ENCODE results near the gene CYP51A1. TPM values are rescaled to one million over a fixed set of nuclear protein-coding genes. Genes with fewer than 3 reads are reported as not detected.
"Not testable (repeated sequence)": the region's sequence is repeated elsewhere in the genome, so short reads cannot be mapped to it uniquely, and the experiment has no call there.

CYP51A1 gene
- total and polyA plus RNA-seq, 4 donors: 124 to 402 (median 164) TPM

GRCh38 chr7:92131764-92132330 lies 2.4 kb downstream of the CYP51A1 start:
- no peak overlapping the region for H3K4me3 ChIP-seq (ENCODE audit: low read depth, low read length)
- peaks cover 8% of the 10 kb centered on the region for H3K36me3 ChIP-seq (ENCODE audit: control insufficient read depth, insufficient read depth, low read length)
- no peaks in the 10 kb centered on the region for H3K27me3 ChIP-seq (ENCODE audit: control insufficient read depth, insufficient read depth, low read length)
- no peak for DNase-seq (ENCODE audit: low read depth in 4 of 6, low spot score in 6 of 6)
- no CpG with 5 or more reads among the region's 4 CpGs for WGBS (ENCODE audit: insufficient coverage)
- no peaks in the 10 kb centered on the region for H3K9me3 ChIP-seq (ENCODE audit: control insufficient read depth, insufficient read depth, low read length)
- H3K4me1 ChIP-seq (ENCODE audit: control insufficient read depth, insufficient read depth, low read length): peaks cover 8% of the 10 kb centered on the region
- no peak overlapping the region for H3K27ac ChIP-seq (ENCODE audit: low read depth, low read length)

- H3K27ac ChIP-seq (ENCODE audit: low read depth, low read length): no peak overlapping the region
- DNase-seq (ENCODE audit: low read depth in 4 of 6, low spot score in 6 of 6): no peak
- peaks cover 8% of the 10 kb centered on the region for H3K36me3 ChIP-seq (ENCODE audit: control insufficient read depth, insufficient read depth, low read length)
- peaks cover 8% of the 10 kb centered on the region for H3K4me1 ChIP-seq (ENCODE audit: control insufficient read depth, insufficient read depth, low read length)
- H3K4me3 ChIP-seq (ENCODE audit: low read depth, low read length): no peak overlapping the region
- no peaks in the 10 kb centered on the region for H3K27me3 ChIP-seq (ENCODE audit: control insufficient read depth, insufficient read depth, low read length)
- H3K9me3 ChIP-seq (ENCODE audit: control insufficient read depth, insufficient read depth, low read length): no peaks in the 10 kb centered on the region
- WGBS (ENCODE audit: insufficient coverage): 67% methylated on average over 5 of the region's 5 CpGs
Observed at GRCh38 chr7:92131093-92131492, 3.2 kb downstream of the CYP51A1 start.

GRCh38 chr7:92121681-92122080 lies 12.6 kb downstream of the CYP51A1 start:
- Histone ChIP-seq H3K27me3 (ENCODE audit: control insufficient read depth, insufficient read depth, low read length) (no peaks in the 10 kb centered on the region), H3K36me3 (ENCODE audit: control insufficient read depth, insufficient read depth, low read length) (peaks cover 23% of the 10 kb centered on the region), H3K27ac (ENCODE audit: low read depth, low read length) (no peak overlapping the region), H3K4me1 (ENCODE audit: control insufficient read depth, insufficient read depth, low read length) (no peaks in the 10 kb centered on the region), H3K4me3 (ENCODE audit: low read depth, low read length) (no peak overlapping the region), H3K9me3 (ENCODE audit: control insufficient read depth, insufficient read depth, low read length) (peaks cover 2% of the 10 kb centered on the region)
- DNase-seq (ENCODE audit: low read depth in 4 of 6, low spot score in 6 of 6): no peak

GRCh38 chr7:92119213-92119759 lies 15.0 kb downstream of the CYP51A1 start:
- no peak for DNase-seq (ENCODE audit: low read depth in 4 of 6, low spot score in 6 of 6)
- 70% methylated on average over 1 of the region's 1 CpG for WGBS (ENCODE audit: insufficient coverage)
- Histone ChIP-seq H3K9me3 (ENCODE audit: control insufficient read depth, insufficient read depth, low read length) (peaks cover 2% of the 10 kb centered on the region), H3K4me3 (ENCODE audit: low read depth, low read length) (no peak overlapping the region), H3K4me1 (ENCODE audit: control insufficient read depth, insufficient read depth, low read length) (no peaks in the 10 kb centered on the region), H3K27me3 (ENCODE audit: control insufficient read depth, insufficient read depth, low read length) (no peaks in the 10 kb centered on the region), H3K27ac (ENCODE audit: low read depth, low read length) (no peak overlapping the region), H3K36me3 (ENCODE audit: control insufficient read depth, insufficient read depth, low read length) (peaks cover 17% of the 10 kb centered on the region)

- H3K4me3 ChIP-seq (ENCODE audit: low read depth, low read length): no peak overlapping the region
- no peak overlapping the region for H3K27ac ChIP-seq (ENCODE audit: low read depth, low read length)
- peaks cover 14% of the 10 kb centered on the region for H3K36me3 ChIP-seq (ENCODE audit: control insufficient read depth, insufficient read depth, low read length)
- no peak for DNase-seq (ENCODE audit: low read depth in 4 of 6, low spot score in 6 of 6)
- peaks cover under 1% of the 10 kb centered on the region for H3K9me3 ChIP-seq (ENCODE audit: control insufficient read depth, insufficient read depth, low read length)
- H3K27me3 ChIP-seq (ENCODE audit: control insufficient read depth, insufficient read depth, low read length): no peaks in the 10 kb centered on the region
- no peaks in the 10 kb centered on the region for H3K4me1 ChIP-seq (ENCODE audit: control insufficient read depth, insufficient read depth, low read length)
- no CpG with 5 or more reads among the region's 3 CpGs for WGBS (ENCODE audit: insufficient coverage)
Observed at GRCh38 chr7:92116949-92117348, 17.3 kb downstream of the CYP51A1 start.

GRCh38 chr7:92115821-92116220 lies 18.5 kb downstream of the CYP51A1 start:
- H3K4me3 ChIP-seq (ENCODE audit: low read depth, low read length): no peak overlapping the region
- 96% methylated on average over 3 of the region's 5 CpGs for WGBS (ENCODE audit: insufficient coverage)
- H3K4me1 ChIP-seq (ENCODE audit: control insufficient read depth, insufficient read depth, low read length): no peaks in the 10 kb centered on the region
- no peaks in the 10 kb centered on the region for H3K9me3 ChIP-seq (ENCODE audit: control insufficient read depth, insufficient read depth, low read length)
- H3K27ac ChIP-seq (ENCODE audit: low read depth, low read length): no peak overlapping the region
- peaks cover 10% of the 10 kb centered on the region for H3K36me3 ChIP-seq (ENCODE audit: control insufficient read depth, insufficient read depth, low read length)
- no peaks in the 10 kb centered on the region for H3K27me3 ChIP-seq (ENCODE audit: control insufficient read depth, insufficient read depth, low read length)
- no peak for DNase-seq (ENCODE audit: low read depth in 4 of 6, low spot score in 6 of 6)

- H3K4me1 ChIP-seq (ENCODE audit: control insufficient read depth, insufficient read depth, low read length): no peaks in the 10 kb centered on the region
- H3K27ac ChIP-seq (ENCODE audit: low read depth, low read length): no peak overlapping the region
- H3K27me3 ChIP-seq (ENCODE audit: control insufficient read depth, insufficient read depth, low read length): no peaks in the 10 kb centered on the region
- H3K4me3 ChIP-seq (ENCODE audit: low read depth, low read length): no peak overlapping the region
- no peak for DNase-seq (ENCODE audit: low read depth in 4 of 6, low spot score in 6 of 6)
- no peaks in the 10 kb centered on the region for H3K9me3 ChIP-seq (ENCODE audit: control insufficient read depth, insufficient read depth, low read length)
- peaks cover 13% of the 10 kb centered on the region for H3K36me3 ChIP-seq (ENCODE audit: control insufficient read depth, insufficient read depth, low read length)
- WGBS (ENCODE audit: insufficient coverage): 80% methylated on average over 1 of the region's 2 CpGs
Observed at GRCh38 chr7:92110857-92111256, 23.4 kb downstream of the CYP51A1 start.

- Histone ChIP-seq H3K27ac (ENCODE audit: low read depth, low read length) (no peak overlapping the region), H3K9me3 (ENCODE audit: control insufficient read depth, insufficient read depth, low read length) (no peaks in the 10 kb centered on the region), H3K27me3 (ENCODE audit: control insufficient read depth, insufficient read depth, low read length) (no peaks in the 10 kb centered on the region), H3K4me1 (ENCODE audit: control insufficient read depth, insufficient read depth, low read length) (no peaks in the 10 kb centered on the region), H3K36me3 (ENCODE audit: control insufficient read depth, insufficient read depth, low read length) (peaks cover 10% of the 10 kb centered on the region), H3K4me3 (ENCODE audit: low read depth, low read length) (no peak overlapping the region)
- 100% methylated on average over 2 of the region's 8 CpGs for WGBS (ENCODE audit: insufficient coverage)
- DNase-seq (ENCODE audit: low read depth in 4 of 6, low spot score in 6 of 6): no peak
Observed at GRCh38 chr7:92108821-92109220, 25.5 kb downstream of the CYP51A1 start.

- H3K36me3 ChIP-seq (ENCODE audit: control insufficient read depth, insufficient read depth, low read length): peaks cover 26% of the 10 kb centered on the region
- H3K9me3 ChIP-seq (ENCODE audit: control insufficient read depth, insufficient read depth, low read length); H3K4me3 ChIP-seq (ENCODE audit: low read depth, low read length); H3K27me3 ChIP-seq (ENCODE audit: control insufficient read depth, insufficient read depth, low read length); H3K27ac ChIP-seq (ENCODE audit: low read depth, low read length); H3K4me1 ChIP-seq (ENCODE audit: control insufficient read depth, insufficient read depth, low read length); DNase-seq (ENCODE audit: low read depth in 4 of 6, low spot score in 6 of 6): not testable (repeated sequence)
- WGBS (ENCODE audit: insufficient coverage): 96% methylated on average over 2 of the region's 5 CpGs
Observed at GRCh38 chr7:92102862-92103261, 31.4 kb downstream of the CYP51A1 start.

- DNase-seq (ENCODE audit: low read depth in 4 of 6, low spot score in 6 of 6): no peak
- no peak overlapping the region for H3K4me3 ChIP-seq (ENCODE audit: low read depth, low read length)
- H3K27ac ChIP-seq (ENCODE audit: low read depth, low read length): no peak overlapping the region
- WGBS (ENCODE audit: insufficient coverage): no CpG with 5 or more reads among the region's 1 CpG
- H3K9me3 ChIP-seq (ENCODE audit: control insufficient read depth, insufficient read depth, low read length): no peaks in the 10 kb centered on the region
- H3K4me1 ChIP-seq (ENCODE audit: control insufficient read depth, insufficient read depth, low read length): no peaks in the 10 kb centered on the region
- H3K27me3 ChIP-seq (ENCODE audit: control insufficient read depth, insufficient read depth, low read length): no peaks in the 10 kb centered on the region
- H3K36me3 ChIP-seq (ENCODE audit: control insufficient read depth, insufficient read depth, low read length): peaks cover 32% of the 10 kb centered on the region
Observed at GRCh38 chr7:92100534-92100933, 33.7 kb downstream of the CYP51A1 start.

Data from spinal cord (tissue), 10 donors.